HG03439 (cell line): ENCODE results near the gene KCNC3.

Experiments used
- ATAC-seq: cut with Tn5 transposase; IDR thresholded peaks from one replicate; pipeline ENCODE4 v1.9.1; 2021; ENCODE audit warnings: mild to moderate bottlenecking, moderate library complexity; ENCODE audit not compliant: unreplicated experiment

Gene KCNC3

GRCh38 chr19:50328224-50328872 lies 829 bp downstream of the KCNC3 start:
- peak; percentile 1 for ATAC-seq

GRCh38 chr19:50327461-50328223 lies 1.5 kb downstream of the KCNC3 start:
- ATAC-seq: no peak

GRCh38 chr19:50327013-50327412 lies 2.2 kb downstream of the KCNC3 start:
- no peak for ATAC-seq

GRCh38 chr19:50326101-50326664 lies 3.0 kb downstream of the KCNC3 start:
- no peak for ATAC-seq

- no peak for ATAC-seq
Measured at GRCh38 chr19:50325310-50326100, 3.7 kb downstream of the KCNC3 start.

GRCh38 chr19:50324331-50324730 lies 4.8 kb downstream of the KCNC3 start:
- no peak for ATAC-seq

- no peak for ATAC-seq
Measured at GRCh38 chr19:50323782-50324133, 5.4 kb downstream of the KCNC3 start.

- ATAC-seq: no peak
Measured at GRCh38 chr19:50322931-50323781, 6.0 kb downstream of the KCNC3 start.

- ATAC-seq: no peak
Measured at GRCh38 chr19:50322234-50322633, 6.9 kb downstream of the KCNC3 start.

- no peak for ATAC-seq
Measured at GRCh38 chr19:50321831-50322230, 7.3 kb downstream of the KCNC3 start.

- no peak for ATAC-seq
Measured at GRCh38 chr19:50320596-50320995, 8.6 kb downstream of the KCNC3 start.

GRCh38 chr19:50320051-50320450 lies 9.1 kb downstream of the KCNC3 start:
- ATAC-seq: no peak

- ATAC-seq: no peak
Measured at GRCh38 chr19:50319156-50319555, 10.0 kb downstream of the KCNC3 start.

- ATAC-seq: no peak
Measured at GRCh38 chr19:50318438-50318837, 10.7 kb downstream of the KCNC3 start.

- no peak for ATAC-seq
Measured at GRCh38 chr19:50317115-50317514, 12.1 kb downstream of the KCNC3 start.

- no peak for ATAC-seq
Measured at GRCh38 chr19:50315773-50316448, 13.3 kb downstream of the KCNC3 start.

- no peak for ATAC-seq
Measured at GRCh38 chr19:50314724-50315708, 14.2 kb downstream of the KCNC3 start.

- ATAC-seq: no peak
Measured at GRCh38 chr19:50313812-50314536, 15.2 kb downstream of the KCNC3 start.
